Measurements from ENCODE around the gene CELSR2. TPM values are rescaled to one million over a fixed set of nuclear protein-coding genes. Genes with fewer than 3 reads are reported as not detected.

CELSR2 gene
- polyA plus RNA-seq, 1 donor (not counting 4 experiments of a cell fraction or from before 2014, with no cell fraction given): 7.3 TPM

GRCh38 chr1:109267743-109268300 lies 18.5 kb downstream of the CELSR2 start:
- Histone ChIP-seq H3K9me1 (ENCODE audit: control insufficient read depth, extremely low read depth, insufficient read depth, low read length) (no peaks in the 10 kb centered on the region), H3K79me2 (ENCODE audit: control insufficient read depth, insufficient read depth, low read length) (no peaks in the 10 kb centered on the region), H3K27ac (ENCODE audit: control insufficient read depth, insufficient read depth, low read length) (no peak overlapping the region), H3K4me1 (ENCODE audit: control insufficient read depth, extremely low read depth, insufficient read depth, low read length) (peaks cover 19% of the 10 kb centered on the region), H3K4me2 (ENCODE audit: control insufficient read depth, extremely low read depth, insufficient read depth, low read depth, low read length) (no peak overlapping the region), H3K9me3 (ENCODE audit: control insufficient read depth, low read depth, low read length) (no peaks in the 10 kb centered on the region), H2AFZ (ENCODE audit: control insufficient read depth, low read length) (no peak overlapping the region), H3K4me3 (ENCODE audit: control insufficient read depth in 2 of 3, extremely low read depth in 1 of 3, insufficient read depth in 2 of 3, low read depth in 1 of 3, low read length in 3 of 3) (no peak overlapping the region), H3K9ac (ENCODE audit: control insufficient read depth, extremely low read depth, insufficient read depth, low read length) (no peak overlapping the region), H4K20me1 (ENCODE audit: control insufficient read depth, extremely low read depth, insufficient read depth, low read length) (no peaks in the 10 kb centered on the region), H3K36me3 (ENCODE audit: control insufficient read depth in 2 of 2, extremely low read depth in 1 of 2, insufficient read depth in 2 of 2, low read length in 2 of 2) (peaks cover 8 to 14% of the 10 kb centered on the region in 2 experiments), H3K27me3 (ENCODE audit: control insufficient read depth, extremely low read depth, insufficient read depth, low read length) (no peaks in the 10 kb centered on the region)
- dilution Hi-C loops (cut with MboI; ENCODE audit: extremely low pct_ligation_motif_present, low sequenced_read_pairs): no loop called here
- FAIRE-seq: no peak
- TF ChIP-seq EZH2 (IDR thresholded peaks at IDR 0.05; ENCODE audit: low read length): no peak
- no peak for DNase-seq (ENCODE audit: low read depth, low spot score)

DNA sequence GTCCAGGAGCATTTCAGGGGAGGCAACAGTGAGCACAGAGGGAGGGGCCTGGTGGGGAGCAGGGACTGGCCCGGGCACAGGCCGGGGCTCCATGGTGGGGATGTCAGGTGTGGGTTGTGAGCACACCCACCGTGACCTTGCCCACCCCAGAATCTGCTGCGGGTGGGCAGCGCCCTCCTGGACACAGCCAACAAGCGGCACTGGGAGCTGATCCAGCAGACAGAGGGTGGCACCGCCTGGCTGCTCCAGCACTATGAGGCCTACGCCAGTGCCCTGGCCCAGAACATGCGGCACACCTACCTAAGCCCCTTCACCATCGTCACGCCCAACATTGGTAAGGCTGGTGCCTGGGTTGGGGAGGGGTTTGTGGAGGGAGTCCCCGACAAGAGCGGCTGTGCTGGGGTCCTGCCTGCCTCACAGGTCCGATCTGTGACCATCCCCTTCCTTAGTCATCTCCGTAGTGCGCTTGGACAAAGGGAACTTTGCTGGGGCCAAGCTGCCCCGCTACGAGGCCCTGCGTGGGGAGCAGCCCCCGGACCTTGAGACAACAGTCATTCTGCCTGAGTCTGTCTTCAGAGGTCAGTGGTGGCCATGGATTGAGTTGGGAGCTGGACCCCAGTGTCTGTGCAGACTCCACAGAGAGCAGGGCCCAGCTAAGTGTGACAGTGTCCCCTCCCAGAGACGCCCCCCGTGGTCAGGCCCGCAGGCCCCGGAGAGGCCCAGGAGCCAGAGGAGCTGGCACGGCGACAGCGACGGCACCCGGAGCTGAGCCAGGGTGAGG lies 19.3 kb downstream of the CELSR2 start:
- H3K36me3 ChIP-seq (ENCODE audit: control insufficient read depth in 2 of 2, extremely low read depth in 1 of 2, insufficient read depth in 2 of 2, low read length in 2 of 2): peaks cover 8 to 14% of the 10 kb centered on the region in 2 experiments
- H3K9me1 ChIP-seq (ENCODE audit: control insufficient read depth, extremely low read depth, insufficient read depth, low read length): no peaks in the 10 kb centered on the region
- H3K4me2 ChIP-seq (ENCODE audit: control insufficient read depth, extremely low read depth, insufficient read depth, low read depth, low read length): no peak overlapping the region
- H3K4me1 ChIP-seq (ENCODE audit: control insufficient read depth, extremely low read depth, insufficient read depth, low read length): peaks cover 19% of the 10 kb centered on the region
- H3K27ac ChIP-seq (ENCODE audit: control insufficient read depth, insufficient read depth, low read length): no peak overlapping the region
- no peak overlapping the region for H3K9ac ChIP-seq (ENCODE audit: control insufficient read depth, extremely low read depth, insufficient read depth, low read length)
- no peak for DNase-seq (ENCODE audit: low read depth, low spot score)
- dilution Hi-C loops (cut with MboI; ENCODE audit: extremely low pct_ligation_motif_present, low sequenced_read_pairs): no loop called here
- no peaks in the 10 kb centered on the region for H3K79me2 ChIP-seq (ENCODE audit: control insufficient read depth, insufficient read depth, low read length)
- no peak for TF ChIP-seq EZH2 (IDR thresholded peaks at IDR 0.05; ENCODE audit: low read length)
- TF ChIP-seq CTCF (optimal IDR thresholded peaks at IDR 0.05 in 1 of 3, IDR thresholded peaks at IDR 0.05 in 1 of 3, conservative IDR thresholded peaks at IDR 0.05 in 1 of 3; ENCODE audit: extremely low read depth in 1 of 3, insufficient read depth in 2 of 3, low read length in 3 of 3): no peak
- H2AFZ ChIP-seq (ENCODE audit: control insufficient read depth, low read length): no peak overlapping the region
- H4K20me1 ChIP-seq (ENCODE audit: control insufficient read depth, extremely low read depth, insufficient read depth, low read length): no peaks in the 10 kb centered on the region
- FAIRE-seq: no peak
- no peak overlapping the region for H3K4me3 ChIP-seq (ENCODE audit: control insufficient read depth in 2 of 3, extremely low read depth in 1 of 3, insufficient read depth in 2 of 3, low read depth in 1 of 3, low read length in 3 of 3)
- H3K9me3 ChIP-seq (ENCODE audit: control insufficient read depth, low read depth, low read length): no peaks in the 10 kb centered on the region
- no peaks in the 10 kb centered on the region for H3K27me3 ChIP-seq (ENCODE audit: control insufficient read depth, extremely low read depth, insufficient read depth, low read length)

Measured in keratinocyte (primary cell).